Measurements from ENCODE around the gene KRTAP20-3. TPM values are rescaled to one million over a fixed set of nuclear protein-coding genes. Genes with fewer than 3 reads are reported as not detected.

The KRTAP20-3 gene
- total RNA-seq, 1 donor from 2014 or later, result not detected

GRCh38 chr21:30620522-30620921, 22.1 kb upstream of the KRTAP20-3 start, which contains the start of gene KRTAP20-4:
KRTAP20-4 (plus strand) TSS chr21:30620627.
- FAIRE-seq, result no peak

GRCh38 chr21:30623362-30623761, 19.3 kb upstream of the KRTAP20-3 start:
- Histone ChIP-seq H2AFZ (ENCODE audit: low read depth, low read length) (no peak overlapping the region), H3K4me1 (ENCODE audit: insufficient read depth, low read length) (no peaks in the 10 kb centered on the region), H3K36me3 (ENCODE audit: insufficient read depth, low read length) (no peaks in the 10 kb centered on the region), H3K27ac (ENCODE audit: low read depth, low read length) (no peak overlapping the region), H3K9me3 (ENCODE audit: insufficient read depth, low read depth, low read length) (peaks cover 2% of the 10 kb centered on the region), H3K4me3 (ENCODE audit: insufficient read depth, low read depth, low read length) (no peak overlapping the region), H3K79me2 (ENCODE audit: insufficient read depth, low read length) (no peaks in the 10 kb centered on the region), H3K9ac (ENCODE audit: low read length) (no peak overlapping the region), H3K27me3 (ENCODE audit: insufficient read depth, low read length) (no peaks in the 10 kb centered on the region), H3K4me2 (ENCODE audit: low read length) (no peak overlapping the region), H4K20me1 (ENCODE audit: insufficient read depth, low read length) (no peaks in the 10 kb centered on the region)
- FAIRE-seq (no peak), DNase-seq (ENCODE audit: low read depth) (no peak)
- H3K4me1 Mint-ChIP-seq (ENCODE audit: low read depth, unreplicated experiment), result no peaks in the 10 kb centered on the region
- TF ChIP-seq EZH2 (IDR thresholded peaks at IDR 0.05; ENCODE audit: insufficient read depth, low read length), result no peak
- TF ChIP-seq CTCF (IDR thresholded peaks at IDR 0.05; ENCODE audit: insufficient read depth, low read depth, low read length), result no peak
- no peaks in the 10 kb centered on the region for H3K27me3 Mint-ChIP-seq (ENCODE audit: low read depth, unreplicated experiment)
- no peak overlapping the region for H3K4me3 Mint-ChIP-seq (ENCODE audit: unreplicated experiment)
- no peaks in the 10 kb centered on the region for H3K36me3 Mint-ChIP-seq (ENCODE audit: low read depth, unreplicated experiment)
- H3K9me3 Mint-ChIP-seq (ENCODE audit: unreplicated experiment), result peaks cover 4% of the 10 kb centered on the region
- H3K27ac Mint-ChIP-seq (ENCODE audit: unreplicated experiment), result no peak overlapping the region

More at GRCh38 chr21:30620522-30620921, 22.1 kb upstream of the KRTAP20-3 start, which contains the start of gene KRTAP20-4:
- H4K20me1 ChIP-seq (ENCODE audit: insufficient read depth, low read length), result no peaks in the 10 kb centered on the region
- no peak within 1 kb of the TSS for H3K27ac Mint-ChIP-seq (ENCODE audit: unreplicated experiment)
- H3K36me3 Mint-ChIP-seq (ENCODE audit: low read depth, unreplicated experiment), result no peaks in the 10 kb centered on the region
- H3K4me2 ChIP-seq (ENCODE audit: low read length), result no peak within 1 kb of the TSS
- no peaks in the 10 kb centered on the region for H3K36me3 ChIP-seq (ENCODE audit: insufficient read depth, low read length)
- H3K9me3 Mint-ChIP-seq (ENCODE audit: unreplicated experiment), result peaks cover 4% of the 10 kb centered on the region
- H2AFZ ChIP-seq (ENCODE audit: low read depth, low read length), result no peak within 1 kb of the TSS
- no peak within 1 kb of the TSS for H3K4me3 ChIP-seq (ENCODE audit: insufficient read depth, low read depth, low read length)
- no peak within 1 kb of the TSS for H3K9ac ChIP-seq (ENCODE audit: low read length)
- no peaks in the 10 kb centered on the region for H3K27me3 ChIP-seq (ENCODE audit: insufficient read depth, low read length)
- H3K27ac ChIP-seq (ENCODE audit: low read depth, low read length), result no peak within 1 kb of the TSS
- TF ChIP-seq EZH2 (IDR thresholded peaks at IDR 0.05; ENCODE audit: insufficient read depth, low read length) (no peak), CTCF (IDR thresholded peaks at IDR 0.05; ENCODE audit: insufficient read depth, low read depth, low read length) (no peak)
- no peaks in the 10 kb centered on the region for H3K27me3 Mint-ChIP-seq (ENCODE audit: low read depth, unreplicated experiment)
- no peak for DNase-seq (ENCODE audit: low read depth)
- no peaks in the 10 kb centered on the region for H3K4me1 ChIP-seq (ENCODE audit: insufficient read depth, low read length)
- no peaks in the 10 kb centered on the region for H3K79me2 ChIP-seq (ENCODE audit: insufficient read depth, low read length)
- no peak within 1 kb of the TSS for H3K4me3 Mint-ChIP-seq (ENCODE audit: unreplicated experiment)
- no peaks in the 10 kb centered on the region for H3K4me1 Mint-ChIP-seq (ENCODE audit: low read depth, unreplicated experiment)
- H3K9me3 ChIP-seq (ENCODE audit: insufficient read depth, low read depth, low read length), result peaks cover 2% of the 10 kb centered on the region

GRCh38 chr21:30625449-30626165, 17.1 kb upstream of the KRTAP20-3 start:
- no peak overlapping the region for H3K27ac Mint-ChIP-seq (ENCODE audit: unreplicated experiment)

More at GRCh38 chr21:30625449-30626165, 17.1 kb upstream of the KRTAP20-3 start:
- no peak for FAIRE-seq
- Histone ChIP-seq H3K9me3 (ENCODE audit: insufficient read depth, low read depth, low read length) (peaks cover under 1% of the 10 kb centered on the region), H3K4me3 (ENCODE audit: insufficient read depth, low read depth, low read length) (no peak overlapping the region), H3K27ac (ENCODE audit: low read depth, low read length) (no peak overlapping the region), H3K4me1 (ENCODE audit: insufficient read depth, low read length) (no peaks in the 10 kb centered on the region), H3K36me3 (ENCODE audit: insufficient read depth, low read length) (no peaks in the 10 kb centered on the region), H4K20me1 (ENCODE audit: insufficient read depth, low read length) (no peaks in the 10 kb centered on the region), H3K9ac (ENCODE audit: low read length) (no peak overlapping the region), H3K4me2 (ENCODE audit: low read length) (no peak overlapping the region), H2AFZ (ENCODE audit: low read depth, low read length) (no peak overlapping the region), H3K27me3 (ENCODE audit: insufficient read depth, low read length) (no peaks in the 10 kb centered on the region), H3K79me2 (ENCODE audit: insufficient read depth, low read length) (no peaks in the 10 kb centered on the region)
- Mint-ChIP-seq H3K27me3 (ENCODE audit: low read depth, unreplicated experiment) (no peaks in the 10 kb centered on the region), H3K36me3 (ENCODE audit: low read depth, unreplicated experiment) (no peaks in the 10 kb centered on the region), H3K4me3 (ENCODE audit: unreplicated experiment) (no peak overlapping the region), H3K4me1 (ENCODE audit: low read depth, unreplicated experiment) (no peaks in the 10 kb centered on the region), H3K9me3 (ENCODE audit: unreplicated experiment) (peaks cover 4% of the 10 kb centered on the region)
- no peak for TF ChIP-seq EZH2 (IDR thresholded peaks at IDR 0.05; ENCODE audit: insufficient read depth, low read length)
- no peak for TF ChIP-seq CTCF (IDR thresholded peaks at IDR 0.05; ENCODE audit: insufficient read depth, low read depth, low read length)
- DNase-seq (ENCODE audit: low read depth), result no peak
